OCI-LY3 (cell line): Measurements from ENCODE around the gene JARID2.

Source experiments
- H2AFZ ChIP-seq: fragments of 200-600, 300-600 bp; shearing (Covaris generic); 2 replicates; pipeline ENCODE4 v1.6.0; 2014; ENCODE audit warnings: antibody characterized with exemption, low read depth, low read length
- H3K27ac ChIP-seq: fragments of 200-600, 300-600 bp; sonication (generic); 2 replicates; pipeline ENCODE4 v1.5.1; 2014; ENCODE audit warnings: mild to moderate bottlenecking, low read length, moderate library complexity, mixed read lengths
- H3K27me3 ChIP-seq: fragments of 200-600, 300-600 bp; sonication (generic); 2 replicates; pipeline ENCODE4 v1.6.1; 2014; ENCODE audit warnings: low read depth, low read length, mixed read lengths
- H3K36me3 ChIP-seq: fragments of 200-600, 300-600 bp; sonication (generic); replicated peaks from 2 replicates; pipeline ENCODE3; 2014; ENCODE audit warnings: low read depth, low read length, mixed read lengths
- H3K4me1 ChIP-seq: fragments of 300-600, 200-600 bp; sonication (generic); 2 replicates; pipeline ENCODE4 v1.6.1; 2014; ENCODE audit warnings: low read length, mixed read lengths
- H3K4me2 ChIP-seq: fragments of 200-600, 300-600 bp; sonication (generic); 2 replicates; pipeline ENCODE4 v1.6.1; 2014; ENCODE audit warnings: low read length, mixed read lengths
- H3K4me3 ChIP-seq: fragments of 300-600, 200-600 bp; sonication (generic); 2 replicates; pipeline ENCODE4 v1.5.1; 2014; ENCODE audit warnings: antibody characterized with exemption, mild to moderate bottlenecking, low read length, moderate library complexity
- H3K79me2 ChIP-seq: fragments of 300-600, 200-600 bp; shearing (Covaris generic); 2 replicates; pipeline ENCODE4 v1.6.1; 2014; ENCODE audit warnings: mild to moderate bottlenecking, low read length, mixed read lengths
- H3K9ac ChIP-seq: fragments of 300-600, 200-600 bp; shearing (Covaris generic); 2 replicates; pipeline ENCODE4 v1.6.0; 2014; ENCODE audit warnings: mild to moderate bottlenecking, low read length, moderate library complexity
- H3K9me3 ChIP-seq: fragments of 200-600, 300-600 bp; shearing (Covaris generic); 2 replicates; pipeline ENCODE4 v1.6.1; 2014; ENCODE audit warnings: low read length, mixed read lengths; ENCODE audit not compliant: insufficient read depth
- H4K20me1 ChIP-seq: fragments of 200-600, 300-600 bp; sonication (generic); 2 replicates; pipeline ENCODE4 v1.6.1; 2016; ENCODE audit warnings: low read length, mixed read lengths; ENCODE audit not compliant: insufficient read depth
- CTCF ChIP-seq: fragments of 200-600, 300-600 bp; sonication (generic); IDR thresholded peaks from 2 replicates; pipeline ENCODE4 v1.5.1; 2014; ENCODE audit warnings: antibody characterized with exemption, low read length, low read depth
- EZH2phosphoT487 ChIP-seq: fragments of 200-600 bp; shearing (Covaris generic); IDR thresholded peaks from 2 replicates; pipeline ENCODE4 v1.6.1; 2018; ENCODE audit warnings: antibody characterized with exemption, mixed run types, low read depth

The JARID2 gene

GRCh38 chr6:15500078-15500740 lies 254.3 kb downstream of the JARID2 start:
- Histone ChIP-seq H3K79me2 (no peaks in the 10 kb centered on the region), H4K20me1 (0 out of 2 replicates have a peak, but pooled peaks cover 3% of the 10 kb centered on the region), H3K9ac (no peak overlapping the region), H3K4me2 (no peak overlapping the region), H3K36me3 (no peaks in the 10 kb centered on the region), H3K9me3 (no peaks in the 10 kb centered on the region), H3K4me1 (no peaks in the 10 kb centered on the region), H2AFZ (no peak overlapping the region), H3K27me3 (no peaks in the 10 kb centered on the region), H3K27ac (no peak overlapping the region), H3K4me3 (no peak overlapping the region)
- TF ChIP-seq EZH2phosphoT487 (no peak), CTCF (no peak)

- H3K27me3 ChIP-seq, result no peaks in the 10 kb centered on the region
- no peaks in the 10 kb centered on the region for H3K4me1 ChIP-seq
- H3K9me3 ChIP-seq, result no peaks in the 10 kb centered on the region
- H3K4me3 ChIP-seq, result no peak overlapping the region
- no peaks in the 10 kb centered on the region for H3K79me2 ChIP-seq
- TF ChIP-seq CTCF (no peak), EZH2phosphoT487 (no peak)
- no peak overlapping the region for H3K4me2 ChIP-seq
- H3K9ac ChIP-seq, result no peak overlapping the region
- H3K36me3 ChIP-seq, result no peaks in the 10 kb centered on the region
- 0 out of 2 replicates have a peak, but pooled peaks cover 3% of the 10 kb centered on the region for H4K20me1 ChIP-seq
- no peak overlapping the region for H3K27ac ChIP-seq
- no peak overlapping the region for H2AFZ ChIP-seq
These were observed 255.3 kb downstream of the JARID2 start for GRCh38 chr6:15500901-15501825.

GRCh38 chr6:15501826-15502445 lies 256.1 kb downstream of the JARID2 start:
- Histone ChIP-seq H3K4me2 (no peak overlapping the region), H3K27me3 (no peaks in the 10 kb centered on the region), H3K4me1 (no peaks in the 10 kb centered on the region), H3K36me3 (no peaks in the 10 kb centered on the region), H3K4me3 (no peak overlapping the region), H4K20me1 (0 out of 2 replicates have a peak, but pooled peaks cover 3% of the 10 kb centered on the region), H3K9me3 (no peaks in the 10 kb centered on the region), H3K9ac (no peak overlapping the region), H2AFZ (no peak overlapping the region), H3K79me2 (no peaks in the 10 kb centered on the region), H3K27ac (no peak overlapping the region)
- no peak for TF ChIP-seq EZH2phosphoT487
- TF ChIP-seq CTCF, result no peak
